ENCODE data around the gene DNAH9. TPM values are rescaled to one million over a fixed set of nuclear protein-coding genes. Genes with fewer than 3 reads are reported as not detected.
A peak's percentile ranks its signal among the peaks of the same experiment; 100 is the strongest.

Gene DNAH9
- total RNA-seq, 1 donor from 2014 or later = not detected

GRCh38 chr17:11690681-11691080 is 92.4 kb downstream of the DNAH9 start:
- H3K4me3 ChIP-seq (ENCODE audit: low read depth, low read length) = no peak overlapping the region
- DNase-seq (ENCODE audit: low read depth) = no peak
- TF ChIP-seq, protein P1, sequence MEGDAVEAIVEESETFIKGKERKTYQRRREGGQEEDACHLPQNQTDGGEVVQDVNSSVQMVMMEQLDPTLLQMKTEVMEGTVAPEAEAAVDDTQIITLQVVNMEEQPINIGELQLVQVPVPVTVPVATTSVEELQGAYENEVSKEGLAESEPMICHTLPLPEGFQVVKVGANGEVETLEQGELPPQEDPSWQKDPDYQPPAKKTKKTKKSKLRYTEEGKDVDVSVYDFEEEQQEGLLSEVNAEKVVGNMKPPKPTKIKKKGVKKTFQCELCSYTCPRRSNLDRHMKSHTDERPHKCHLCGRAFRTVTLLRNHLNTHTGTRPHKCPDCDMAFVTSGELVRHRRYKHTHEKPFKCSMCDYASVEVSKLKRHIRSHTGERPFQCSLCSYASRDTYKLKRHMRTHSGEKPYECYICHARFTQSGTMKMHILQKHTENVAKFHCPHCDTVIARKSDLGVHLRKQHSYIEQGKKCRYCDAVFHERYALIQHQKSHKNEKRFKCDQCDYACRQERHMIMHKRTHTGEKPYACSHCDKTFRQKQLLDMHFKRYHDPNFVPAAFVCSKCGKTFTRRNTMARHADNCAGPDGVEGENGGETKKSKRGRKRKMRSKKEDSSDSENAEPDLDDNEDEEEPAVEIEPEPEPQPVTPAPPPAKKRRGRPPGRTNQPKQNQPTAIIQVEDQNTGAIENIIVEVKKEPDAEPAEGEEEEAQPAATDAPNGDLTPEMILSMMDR (conservative IDR thresholded peaks at IDR 0.05; ENCODE audit: low read depth, low read length) = no peak

DNA sequence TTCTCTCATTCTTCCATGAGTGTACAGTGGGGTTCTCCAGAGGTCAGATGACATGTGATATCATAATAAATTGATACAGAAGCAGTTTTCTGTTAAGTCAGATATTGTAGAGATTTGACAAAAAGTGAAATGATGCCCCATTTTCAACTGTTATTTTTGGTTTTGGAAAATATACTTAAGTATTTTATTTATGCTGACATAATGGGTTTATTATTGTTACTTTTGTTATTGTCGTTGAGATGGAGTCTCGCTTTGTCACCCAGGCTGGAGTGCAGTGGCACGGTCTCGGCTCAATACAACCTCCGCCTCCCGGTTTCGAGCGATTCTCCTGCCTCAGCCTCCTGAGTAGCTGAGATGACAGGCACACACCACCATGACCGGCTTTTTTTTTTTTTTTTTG is 94.4 kb downstream of the DNAH9 start:
- TF ChIP-seq, protein P1 (conservative IDR thresholded peaks at IDR 0.05; ENCODE audit: low read depth, low read length) = no peak
- no peak overlapping the region for H3K4me3 ChIP-seq (ENCODE audit: low read depth, low read length)
- no peak for DNase-seq (ENCODE audit: low read depth)

GRCh38 chr17:11693284-11693683 is 95.0 kb downstream of the DNAH9 start:
- no peak for DNase-seq (ENCODE audit: low read depth)
- TF ChIP-seq, protein P1 (conservative IDR thresholded peaks at IDR 0.05; ENCODE audit: low read depth, low read length) = no peak
- H3K4me3 ChIP-seq (ENCODE audit: low read depth, low read length) = no peak overlapping the region

- no peak overlapping the region for H3K4me3 ChIP-seq (ENCODE audit: low read depth, low read length)
- no peak for DNase-seq (ENCODE audit: low read depth)
- TF ChIP-seq, protein P1 (conservative IDR thresholded peaks at IDR 0.05; ENCODE audit: low read depth, low read length) = no peak
Measured at GRCh38 chr17:11700668-11701067, 102.4 kb downstream of the DNAH9 start.

DNA sequence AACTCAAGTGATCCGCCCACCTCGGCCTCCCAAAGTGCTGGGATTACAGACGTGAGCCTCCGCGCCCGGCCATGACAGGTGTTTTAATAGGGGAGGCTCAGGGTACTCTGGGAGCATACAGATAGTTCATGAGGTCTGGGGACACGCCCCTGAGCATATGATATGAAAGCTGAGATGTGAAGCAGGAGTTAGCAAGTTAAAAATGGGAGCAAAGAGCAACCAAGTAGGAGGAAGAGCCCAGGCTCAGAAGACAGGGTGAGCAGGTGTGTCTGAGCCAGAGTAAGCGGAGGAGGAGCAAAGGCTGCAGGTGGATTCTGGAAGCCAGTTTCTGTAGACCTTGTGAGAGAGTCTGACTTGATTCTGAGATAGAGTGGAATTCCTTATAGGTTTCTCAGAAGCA is 103.6 kb downstream of the DNAH9 start:
- no peak for DNase-seq (ENCODE audit: low read depth)
- no peak overlapping the region for H3K4me3 ChIP-seq (ENCODE audit: low read depth, low read length)
- TF ChIP-seq, protein P1 (conservative IDR thresholded peaks at IDR 0.05; ENCODE audit: low read depth, low read length) = no peak

- TF ChIP-seq, protein P1 (conservative IDR thresholded peaks at IDR 0.05; ENCODE audit: low read depth, low read length) = no peak
- no peak for DNase-seq (ENCODE audit: low read depth)
- H3K4me3 ChIP-seq (ENCODE audit: low read depth, low read length) = no peak overlapping the region
Measured at GRCh38 chr17:11704041-11704440, 105.8 kb downstream of the DNAH9 start.

GRCh38 chr17:11705111-11705510 is 106.8 kb downstream of the DNAH9 start:
- no peak overlapping the region for H3K4me3 ChIP-seq (ENCODE audit: low read depth, low read length)
- TF ChIP-seq, protein P1 (conservative IDR thresholded peaks at IDR 0.05; ENCODE audit: low read depth, low read length) = no peak
- DNase-seq (ENCODE audit: low read depth) = peak; percentile 74
